ENCODE data around the gene PLCB1.

DNA sequence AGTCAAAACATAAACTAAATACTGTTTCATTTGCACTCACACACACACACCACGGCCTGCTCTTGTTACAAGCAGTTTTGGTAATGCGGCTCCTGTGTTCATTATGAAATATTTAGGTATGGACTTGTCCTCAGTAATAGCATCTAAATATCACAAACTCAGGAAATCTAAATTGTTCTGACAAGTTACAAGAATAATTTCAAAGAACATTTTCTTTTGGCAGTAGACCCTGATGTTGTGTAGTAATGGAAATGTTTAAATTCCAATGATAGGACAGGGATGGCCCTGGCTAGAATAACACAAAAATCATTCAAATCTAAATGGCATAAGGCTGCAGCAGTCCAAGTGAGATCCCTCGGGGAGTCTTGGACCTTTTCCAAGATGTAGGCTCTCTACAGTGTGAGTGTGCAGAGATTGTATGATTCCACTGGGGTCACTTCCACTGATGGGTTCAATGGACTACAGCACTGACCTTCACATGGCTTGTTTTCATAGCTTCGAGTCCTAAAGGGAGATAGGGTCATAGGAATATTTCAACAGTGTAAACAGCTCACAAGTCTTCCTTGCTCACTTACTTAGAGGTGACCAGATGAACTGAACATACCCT is 726.2 kb downstream of the PLCB1 start:
- TF ChIP-seq, protein P1, sequence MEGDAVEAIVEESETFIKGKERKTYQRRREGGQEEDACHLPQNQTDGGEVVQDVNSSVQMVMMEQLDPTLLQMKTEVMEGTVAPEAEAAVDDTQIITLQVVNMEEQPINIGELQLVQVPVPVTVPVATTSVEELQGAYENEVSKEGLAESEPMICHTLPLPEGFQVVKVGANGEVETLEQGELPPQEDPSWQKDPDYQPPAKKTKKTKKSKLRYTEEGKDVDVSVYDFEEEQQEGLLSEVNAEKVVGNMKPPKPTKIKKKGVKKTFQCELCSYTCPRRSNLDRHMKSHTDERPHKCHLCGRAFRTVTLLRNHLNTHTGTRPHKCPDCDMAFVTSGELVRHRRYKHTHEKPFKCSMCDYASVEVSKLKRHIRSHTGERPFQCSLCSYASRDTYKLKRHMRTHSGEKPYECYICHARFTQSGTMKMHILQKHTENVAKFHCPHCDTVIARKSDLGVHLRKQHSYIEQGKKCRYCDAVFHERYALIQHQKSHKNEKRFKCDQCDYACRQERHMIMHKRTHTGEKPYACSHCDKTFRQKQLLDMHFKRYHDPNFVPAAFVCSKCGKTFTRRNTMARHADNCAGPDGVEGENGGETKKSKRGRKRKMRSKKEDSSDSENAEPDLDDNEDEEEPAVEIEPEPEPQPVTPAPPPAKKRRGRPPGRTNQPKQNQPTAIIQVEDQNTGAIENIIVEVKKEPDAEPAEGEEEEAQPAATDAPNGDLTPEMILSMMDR (optimal IDR thresholded peaks at IDR 0.05 in 1 of 3, IDR thresholded peaks at IDR 0.05 in 1 of 3, conservative IDR thresholded peaks at IDR 0.05 in 1 of 3; ENCODE audit: extremely low read depth in 1 of 3, insufficient read depth in 2 of 3, low read length in 3 of 3) = no peak
- TF ChIP-seq EZH2 (IDR thresholded peaks at IDR 0.05; ENCODE audit: low read length) = no peak

Measured in keratinocyte (primary cell).